Activated CD4-positive, alpha-beta memory T cell treated with anti-CD3 and anti-CD28 coated beads for 36 hours (primary cell): ENCODE results near the gene PCDH8. TPM values are rescaled to one million over a fixed set of nuclear protein-coding genes. Genes with fewer than 3 reads are reported as not detected.

ENCODE experiments used
- CTCF ChIA-PET: fragments of 350-600 bp; sonication (Branson Sonifier 250); formaldehyde crosslinking; loops from one replicate; lab custom pipeline; 2021; ENCODE audit warnings: antibody characterized with exemption, inconsistent platforms; lab: Charles Lee
- POLR2A ChIA-PET: fragments of 350-600 bp; sonication (Branson Sonifier 250); formaldehyde crosslinking; loops from one replicate; lab custom pipeline; 2021; ENCODE audit warnings: antibody characterized with exemption; lab: Charles Lee
- DNase-seq: peaks from one replicate; pipeline ENCODE4 v3.0.0-alpha.2; 2020
- H3K27ac Mint-ChIP-seq: one replicate; pipeline ENCODE4 v1.8.0; 2021; ENCODE audit warnings: mixed read lengths
- H3K27me3 Mint-ChIP-seq: one replicate; pipeline ENCODE4 v1.8.0; 2021; ENCODE audit warnings: mixed read lengths
- H3K36me3 Mint-ChIP-seq: one replicate; pipeline ENCODE4 v1.8.0; 2021; ENCODE audit warnings: mixed read lengths
- H3K4me1 Mint-ChIP-seq: one replicate; pipeline ENCODE4 v1.8.0; 2021; ENCODE audit warnings: low read depth, mixed read lengths
- H3K4me3 Mint-ChIP-seq: one replicate; pipeline ENCODE4 v1.8.0; 2021; ENCODE audit warnings: mild to moderate bottlenecking, mixed read lengths
- H3K9me3 Mint-ChIP-seq: one replicate; pipeline ENCODE4 v1.8.0; 2021; ENCODE audit warnings: mixed read lengths
- intact Hi-C: fragments of 100-400 bp; cut with micrococcal nuclease; formaldehyde crosslinking; loops from one replicate; pipeline ENCODE4 v1.15.1; 2023
- total RNA-seq, 2 experiments: library from RNA; stranded (reverse); gene quantifications; one replicate each; pipeline ENCODE4 v1.2.3, GENCODE V29; 2021

Gene PCDH8
- total RNA-seq, 2 experiments from 2014 or later = not detected

DNA sequence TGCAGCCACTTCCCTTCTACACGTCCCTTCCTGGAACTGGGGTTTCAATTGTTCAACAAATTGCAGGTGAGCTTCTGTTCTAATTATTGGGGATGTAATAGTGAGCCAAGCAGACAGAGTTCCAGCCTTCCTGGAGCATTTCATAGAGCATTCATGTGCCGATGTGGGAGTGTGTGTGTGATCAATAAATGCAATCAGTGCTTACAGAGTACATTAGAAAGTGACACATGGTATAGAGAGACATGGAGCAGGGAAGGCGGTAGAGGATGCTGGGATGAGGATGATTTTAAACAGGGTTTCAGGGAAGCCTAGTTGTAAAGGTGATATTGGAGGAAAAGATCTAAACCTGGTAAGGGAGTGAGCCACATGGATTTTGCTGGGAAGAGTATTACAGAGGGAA is 21.7 kb upstream of the PCDH8 start:
- Mint-ChIP-seq H3K27ac (no peak overlapping the region), H3K4me1 (no peaks in the 10 kb centered on the region), H3K36me3 (peaks cover 2% of the 10 kb centered on the region), H3K27me3 (peaks cover 4% of the 10 kb centered on the region), H3K9me3 (peaks cover 12% of the 10 kb centered on the region), H3K4me3 (no peak overlapping the region)
- intact Hi-C loops = no loop called here
- CTCF ChIA-PET = interaction anchor here (1.2 kb wide), 1 partner anchor 98 kb away, joined by 4 read pairs; no protein-coding TSS in a partner anchor
- DNase-seq = no peak
- POLR2A ChIA-PET = no interaction called here

DNA sequence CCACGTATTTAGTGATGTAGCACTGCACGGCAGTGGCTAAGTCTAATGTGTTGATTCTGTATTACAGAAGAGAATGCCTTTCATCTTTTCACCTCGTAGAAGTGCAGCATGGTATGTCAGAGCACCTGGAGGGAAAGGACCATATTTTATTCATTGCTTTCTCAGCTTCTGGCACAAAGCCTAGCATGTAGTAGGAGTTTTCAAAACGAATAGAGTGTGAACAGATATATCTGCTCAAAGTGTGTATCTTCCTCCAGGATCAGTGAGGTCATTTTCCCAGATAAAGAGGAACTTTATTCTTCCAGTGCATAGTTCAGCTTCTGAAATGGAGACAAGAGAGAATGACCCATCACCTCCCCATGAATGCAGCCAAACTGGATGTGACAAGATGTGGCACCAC is 21.2 kb upstream of the PCDH8 start:
- ChIA-PET CTCF (interaction anchor here (1.2 kb wide), 1 partner anchor 98 kb away, joined by 4 read pairs; no protein-coding TSS in a partner anchor), POLR2A (no interaction called here)
- Mint-ChIP-seq H3K36me3 (no peaks in the 10 kb centered on the region), H3K4me1 (no peaks in the 10 kb centered on the region), H3K4me3 (no peak overlapping the region), H3K9me3 (peaks cover 9% of the 10 kb centered on the region), H3K27me3 (peaks cover 4% of the 10 kb centered on the region), H3K27ac (no peak overlapping the region)
- intact Hi-C loops = no loop called here
- DNase-seq = no peak

GRCh38 chr13:52869050-52869449 is 20.6 kb upstream of the PCDH8 start:
- H3K4me1 Mint-ChIP-seq = no peaks in the 10 kb centered on the region
- CTCF ChIA-PET = interaction anchor here (1.2 kb wide), 1 partner anchor 99 kb away, joined by 4 read pairs; no protein-coding TSS in a partner anchor
- peaks cover 4% of the 10 kb centered on the region for H3K27me3 Mint-ChIP-seq
- intact Hi-C loops = no loop called here
- no peak overlapping the region for H3K27ac Mint-ChIP-seq
- H3K4me3 Mint-ChIP-seq = no peak overlapping the region
- POLR2A ChIA-PET = no interaction called here
- no peaks in the 10 kb centered on the region for H3K36me3 Mint-ChIP-seq
- DNase-seq = no peak
- H3K9me3 Mint-ChIP-seq = peaks cover 5% of the 10 kb centered on the region

- POLR2A ChIA-PET = no interaction called here
- no peaks in the 10 kb centered on the region for H3K36me3 Mint-ChIP-seq
- intact Hi-C loops = no loop called here
- H3K27me3 Mint-ChIP-seq = peaks cover 4% of the 10 kb centered on the region
- CTCF ChIA-PET = no interaction called here
- H3K27ac Mint-ChIP-seq = no peak overlapping the region
- no peak overlapping the region for H3K4me3 Mint-ChIP-seq
- H3K9me3 Mint-ChIP-seq = no peaks in the 10 kb centered on the region
- no peaks in the 10 kb centered on the region for H3K4me1 Mint-ChIP-seq
- DNase-seq = no peak
Observed at GRCh38 chr13:52868190-52868589, 19.8 kb upstream of the PCDH8 start.

GRCh38 chr13:52864941-52865340 is 16.5 kb upstream of the PCDH8 start:
- ChIA-PET CTCF (no interaction called here), POLR2A (no interaction called here)
- Mint-ChIP-seq H3K27me3 (peaks cover 3% of the 10 kb centered on the region), H3K9me3 (no peaks in the 10 kb centered on the region), H3K27ac (no peak overlapping the region), H3K4me3 (no peak overlapping the region), H3K36me3 (no peaks in the 10 kb centered on the region), H3K4me1 (no peaks in the 10 kb centered on the region)
- intact Hi-C loops = no loop called here
- no peak for DNase-seq

- intact Hi-C loops = no loop called here
- H3K9me3 Mint-ChIP-seq = no peaks in the 10 kb centered on the region
- ChIA-PET POLR2A (no interaction called here), CTCF (interaction anchor here (0.7 to 2.0 kb wide), 2 partner anchors 53 to 106 kb away, joined by 3 to 5 read pairs; no protein-coding TSS in a partner anchor)
- H3K27ac Mint-ChIP-seq = no peak overlapping the region
- peaks cover 3% of the 10 kb centered on the region for H3K27me3 Mint-ChIP-seq
- DNase-seq = peak; percentile 27
- no peaks in the 10 kb centered on the region for H3K36me3 Mint-ChIP-seq
- no peak overlapping the region for H3K4me3 Mint-ChIP-seq
- H3K4me1 Mint-ChIP-seq = no peaks in the 10 kb centered on the region
Observed at GRCh38 chr13:52862358-52863206, 14.1 kb upstream of the PCDH8 start.

GRCh38 chr13:52852444-52852843 is 4.0 kb upstream of the PCDH8 start:
- intact Hi-C loops = loop anchor here (5.0 kb wide), 1 partner anchor 115 kb away; no protein-coding TSS in a partner anchor
- peaks cover 68% of the 10 kb centered on the region for H3K27me3 Mint-ChIP-seq

GRCh38 chr13:52851137-52851962 is 2.9 kb upstream of the PCDH8 start:
- Mint-ChIP-seq H3K4me1 (peaks cover 24% of the 10 kb centered on the region), H3K36me3 (peaks cover 14% of the 10 kb centered on the region), H3K27ac (no peak overlapping the region), H3K9me3 (no peaks in the 10 kb centered on the region), H3K27me3 (peaks cover 68% of the 10 kb centered on the region), H3K4me3 (peak overlapping the region; percentile 58)
- intact Hi-C loops = loop anchor here (5.0 kb wide), 1 partner anchor 116 kb away; no protein-coding TSS in a partner anchor
- peak; percentile 38 for DNase-seq
- CTCF ChIA-PET = interaction anchor here (0.8 kb wide), 1 partner anchor 42 kb away, joined by 3 read pairs; no protein-coding TSS in a partner anchor
- POLR2A ChIA-PET = no interaction called here

More at GRCh38 chr13:52852444-52852843, 4.0 kb upstream of the PCDH8 start:
- CTCF ChIA-PET = no interaction called here
- peaks cover 24% of the 10 kb centered on the region for H3K4me1 Mint-ChIP-seq
- no peak for DNase-seq
- no peaks in the 10 kb centered on the region for H3K9me3 Mint-ChIP-seq
- no peak overlapping the region for H3K4me3 Mint-ChIP-seq
- H3K27ac Mint-ChIP-seq = no peak overlapping the region
- POLR2A ChIA-PET = no interaction called here
- peaks cover 14% of the 10 kb centered on the region for H3K36me3 Mint-ChIP-seq

- Mint-ChIP-seq H3K4me1 (peaks cover 24% of the 10 kb centered on the region), H3K4me3 (peak overlapping the region; percentile 58), H3K27me3 (peaks cover 63% of the 10 kb centered on the region), H3K27ac (no peak overlapping the region), H3K9me3 (no peaks in the 10 kb centered on the region), H3K36me3 (peaks cover 14% of the 10 kb centered on the region)
- DNase-seq = peak; percentile 65
- ChIA-PET POLR2A (no interaction called here), CTCF (no interaction called here)
- intact Hi-C loops = loop anchor here (5.0 kb wide), 1 partner anchor 117 kb away; no protein-coding TSS in a partner anchor
Observed at GRCh38 chr13:52850396-52851136, 2.1 kb upstream of the PCDH8 start.

DNA sequence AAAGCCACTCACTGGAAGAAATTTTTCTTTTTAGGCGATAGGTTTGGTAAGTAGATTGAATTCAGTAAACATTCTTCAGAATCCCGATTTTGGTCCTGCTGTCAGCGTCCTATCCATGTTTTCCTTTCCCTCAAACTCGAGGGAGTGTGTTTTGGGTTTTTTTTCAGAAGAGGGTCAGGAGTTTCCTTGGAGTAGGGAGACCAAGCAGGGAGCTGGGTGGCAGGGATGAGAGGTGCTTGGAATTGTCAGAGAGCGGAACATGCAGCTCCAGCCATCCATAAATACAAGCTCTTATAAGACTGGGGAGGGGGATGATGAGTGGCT is 1.6 kb upstream of the PCDH8 start:
- Mint-ChIP-seq H3K27ac (no peak overlapping the region), H3K4me3 (peak overlapping the region; percentile 34), H3K4me1 (peaks cover 28% of the 10 kb centered on the region), H3K36me3 (peaks cover 14% of the 10 kb centered on the region), H3K9me3 (no peaks in the 10 kb centered on the region), H3K27me3 (peaks cover 64% of the 10 kb centered on the region)
- intact Hi-C loops = loop anchor here (5.0 kb wide), 1 partner anchor 117 kb away; no protein-coding TSS in a partner anchor
- CTCF ChIA-PET = no interaction called here
- POLR2A ChIA-PET = no interaction called here
- DNase-seq = no peak

- Mint-ChIP-seq H3K27me3 (peaks cover 64% of the 10 kb centered on the region), H3K36me3 (peaks cover 14% of the 10 kb centered on the region), H3K4me1 (peaks cover 33% of the 10 kb centered on the region), H3K9me3 (no peaks in the 10 kb centered on the region), H3K27ac (no peak overlapping the region), H3K4me3 (peak overlapping the region; percentile 34)
- intact Hi-C loops = loop anchor here (5.0 kb wide), 1 partner anchor 118 kb away; no protein-coding TSS in a partner anchor
- no peak for DNase-seq
- ChIA-PET POLR2A (no interaction called here), CTCF (interaction anchor here (0.7 kb wide), 1 partner anchor 118 kb away, joined by 3 read pairs; no protein-coding TSS in a partner anchor)
Observed at GRCh38 chr13:52849291-52850071, 1.0 kb upstream of the PCDH8 start.
